ENCODE results near the gene POLR3E. TPM values are rescaled to one million over a fixed set of nuclear protein-coding genes. Genes with fewer than 3 reads are reported as not detected.

POLR3E gene
- total RNA-seq, 1 experiment from 2014 or later: 70.9 TPM

- ChIA-PET CTCF (no interaction called here), POLR2A (ENCODE audit: unreplicated experiment) (no interaction called here)
- Histone ChIP-seq H2AFZ (no peak overlapping the region), H3F3A (ENCODE audit: insufficient read depth, low read depth) (peaks cover 13% of the 10 kb centered on the region; the same call in 1 of the 2 replicates), H3K27me3 (ENCODE audit: insufficient read depth, low read depth) (no peaks in the 10 kb centered on the region), H3K4me2 (no peak overlapping the region), H3K4me3 (no peak overlapping the region), H3K27ac (no peak overlapping the region), H3K79me2 (ENCODE audit: low read depth) (no peaks in the 10 kb centered on the region), H3K36me3 (ENCODE audit: low read depth) (peaks cover 15% of the 10 kb centered on the region; the same call in 1 of the 2 replicates), H4K20me1 (ENCODE audit: insufficient read depth) (peaks cover 6% of the 10 kb centered on the region; the same call in 1 of the 2 replicates), H3K4me1 (replicated peaks; ENCODE audit: insufficient read depth) (no peaks in the 10 kb centered on the region), H3K9me2 (ENCODE audit: insufficient read depth) (no peaks in the 10 kb centered on the region), H3K9me3 (ENCODE audit: insufficient read depth, low read depth) (no peaks in the 10 kb centered on the region)
- BruUV-seq (replicated peaks): no TSS peak
- TF ChIP-seq, protein P1, sequence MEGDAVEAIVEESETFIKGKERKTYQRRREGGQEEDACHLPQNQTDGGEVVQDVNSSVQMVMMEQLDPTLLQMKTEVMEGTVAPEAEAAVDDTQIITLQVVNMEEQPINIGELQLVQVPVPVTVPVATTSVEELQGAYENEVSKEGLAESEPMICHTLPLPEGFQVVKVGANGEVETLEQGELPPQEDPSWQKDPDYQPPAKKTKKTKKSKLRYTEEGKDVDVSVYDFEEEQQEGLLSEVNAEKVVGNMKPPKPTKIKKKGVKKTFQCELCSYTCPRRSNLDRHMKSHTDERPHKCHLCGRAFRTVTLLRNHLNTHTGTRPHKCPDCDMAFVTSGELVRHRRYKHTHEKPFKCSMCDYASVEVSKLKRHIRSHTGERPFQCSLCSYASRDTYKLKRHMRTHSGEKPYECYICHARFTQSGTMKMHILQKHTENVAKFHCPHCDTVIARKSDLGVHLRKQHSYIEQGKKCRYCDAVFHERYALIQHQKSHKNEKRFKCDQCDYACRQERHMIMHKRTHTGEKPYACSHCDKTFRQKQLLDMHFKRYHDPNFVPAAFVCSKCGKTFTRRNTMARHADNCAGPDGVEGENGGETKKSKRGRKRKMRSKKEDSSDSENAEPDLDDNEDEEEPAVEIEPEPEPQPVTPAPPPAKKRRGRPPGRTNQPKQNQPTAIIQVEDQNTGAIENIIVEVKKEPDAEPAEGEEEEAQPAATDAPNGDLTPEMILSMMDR (conservative IDR thresholded peaks at IDR 0.05): no peak
- TF ChIP-seq EZH2 (IDR thresholded peaks at IDR 0.05; ENCODE audit: low read depth): no peak
- no peak for DNase-seq
- intact Hi-C loops (cut with micrococcal nuclease; ENCODE audit: unreplicated experiment): no loop called here
These were observed 18.8 kb downstream of the POLR3E start for GRCh38 chr16:22315979-22316378.

DNA sequence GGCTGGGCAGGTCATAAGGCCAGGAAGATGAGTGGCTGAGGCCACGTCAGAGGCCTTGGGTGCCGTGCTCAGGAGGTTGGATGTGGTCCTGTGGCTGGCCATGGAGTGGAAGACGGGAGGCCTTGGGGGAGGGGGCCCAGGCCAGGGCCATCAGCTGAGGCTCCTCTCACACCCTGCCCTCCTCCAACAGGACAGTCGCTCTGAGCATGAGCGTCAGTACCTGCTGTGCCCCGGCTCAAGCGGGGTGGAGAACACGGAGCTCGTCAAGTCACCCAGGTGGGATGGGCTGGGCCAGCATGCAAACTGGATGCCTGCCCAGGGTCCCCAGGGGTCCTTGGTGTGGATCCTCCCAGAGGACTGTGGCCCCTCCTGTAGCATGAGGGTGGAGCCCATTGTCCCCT, 19.2 kb downstream of the POLR3E start:
- H3K27ac ChIP-seq: no peak overlapping the region
- DNase-seq: no peak
- H3K4me3 ChIP-seq: no peak overlapping the region
- H3K79me2 ChIP-seq (ENCODE audit: low read depth): no peaks in the 10 kb centered on the region; the same call in 1 of the 2 replicates
- no peaks in the 10 kb centered on the region for H3K4me1 ChIP-seq (replicated peaks; ENCODE audit: insufficient read depth)
- POLR2A ChIA-PET (ENCODE audit: unreplicated experiment): no interaction called here
- peaks cover 7% of the 10 kb centered on the region for H4K20me1 ChIP-seq (ENCODE audit: insufficient read depth)
- H3K9me3 ChIP-seq (ENCODE audit: insufficient read depth, low read depth): no peaks in the 10 kb centered on the region
- no peak overlapping the region for H2AFZ ChIP-seq
- TF ChIP-seq, protein P1 (conservative IDR thresholded peaks at IDR 0.05): no peak
- TF ChIP-seq EZH2 (IDR thresholded peaks at IDR 0.05; ENCODE audit: low read depth): no peak
- peaks cover 13% of the 10 kb centered on the region; the same call in 1 of the 2 replicates for H3F3A ChIP-seq (ENCODE audit: insufficient read depth, low read depth)
- BruUV-seq (replicated peaks): no TSS peak
- peaks cover 12% of the 10 kb centered on the region; the same call in 1 of the 2 replicates for H3K36me3 ChIP-seq (ENCODE audit: low read depth)
- intact Hi-C loops (cut with micrococcal nuclease; ENCODE audit: unreplicated experiment): no loop called here
- H3K4me2 ChIP-seq: no peak overlapping the region
- no peaks in the 10 kb centered on the region for H3K27me3 ChIP-seq (ENCODE audit: insufficient read depth, low read depth)
- CTCF ChIA-PET: no interaction called here
- no peaks in the 10 kb centered on the region for H3K9me2 ChIP-seq (ENCODE audit: insufficient read depth)

DNA sequence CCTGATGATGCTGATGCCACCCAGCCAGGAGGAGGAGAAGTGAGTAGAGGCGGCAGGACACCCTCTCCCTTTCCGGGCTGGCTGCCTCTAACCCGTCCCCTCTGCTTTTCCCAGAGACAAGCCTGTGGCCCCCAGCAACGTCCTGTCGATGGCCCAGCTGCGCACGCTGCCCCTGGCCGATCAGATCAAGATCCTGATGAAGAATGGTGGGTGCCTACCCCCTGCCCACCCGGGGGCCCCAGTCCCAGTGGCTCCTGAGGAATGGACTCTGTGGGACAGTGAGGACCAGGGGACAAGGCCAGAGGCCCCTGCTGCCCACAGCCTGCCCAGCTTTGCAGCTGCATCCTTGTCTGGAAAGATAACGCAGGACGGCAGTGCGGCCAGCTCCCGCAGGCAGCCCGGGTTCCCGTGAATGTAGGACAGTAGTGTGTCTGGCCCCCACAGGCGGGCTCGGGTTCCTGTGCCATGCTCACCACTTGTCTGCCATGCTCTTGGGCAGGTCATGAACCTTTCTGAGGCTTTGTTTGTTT, 19.9 kb downstream of the POLR3E start:
- ChIA-PET POLR2A (ENCODE audit: unreplicated experiment) (no interaction called here), CTCF (no interaction called here)
- Histone ChIP-seq H3K9me3 (ENCODE audit: insufficient read depth, low read depth) (no peaks in the 10 kb centered on the region), H3K9me2 (ENCODE audit: insufficient read depth) (no peaks in the 10 kb centered on the region), H2AFZ (no peak overlapping the region), H3K79me2 (ENCODE audit: low read depth) (no peaks in the 10 kb centered on the region; the same call in 1 of the 2 replicates), H3K27ac (no peak overlapping the region), H3K4me2 (no peak overlapping the region), H3F3A (ENCODE audit: insufficient read depth, low read depth) (peaks cover 13% of the 10 kb centered on the region; the same call in 1 of the 2 replicates), H4K20me1 (ENCODE audit: insufficient read depth) (peaks cover 14% of the 10 kb centered on the region), H3K27me3 (ENCODE audit: insufficient read depth, low read depth) (no peaks in the 10 kb centered on the region), H3K36me3 (ENCODE audit: low read depth) (0 out of 2 replicates have a peak, but pooled peaks cover 9% of the 10 kb centered on the region), H3K4me1 (replicated peaks; ENCODE audit: insufficient read depth) (no peaks in the 10 kb centered on the region), H3K4me3 (no peak overlapping the region)
- DNase-seq: no peak
- TF ChIP-seq EZH2 (IDR thresholded peaks at IDR 0.05; ENCODE audit: low read depth): no peak
- TF ChIP-seq, protein P1 (conservative IDR thresholded peaks at IDR 0.05): no peak
- intact Hi-C loops (cut with micrococcal nuclease; ENCODE audit: unreplicated experiment): no loop called here
- BruUV-seq (replicated peaks): no TSS peak
